Testis (tissue), 2 donors: ENCODE results near the gene TMEM80.

Experiments
- POLR2A ChIP-seq: fragments of 450-650 bp; IDR thresholded peaks from one replicate; pipeline ENCODE4 v1.6.1; 2017; ENCODE audit warnings: antibody characterized with exemption, mild to moderate bottlenecking, moderate library complexity
- TF ChIP-seq, protein P1 (sequence below), 3 experiments: fragments of 450-650 bp in 2 of 3; fragments of 200-600 bp in 1 of 3; sonication (generic) in 1 of 3; IDR thresholded peaks; one replicate each; pipeline ENCODE4 v1.5.1; 2016 to 2019; ENCODE audit warnings: antibody characterized with exemption in 3 of 3, mild to moderate bottlenecking in 2 of 3, moderate library complexity in 1 of 3

DNA sequence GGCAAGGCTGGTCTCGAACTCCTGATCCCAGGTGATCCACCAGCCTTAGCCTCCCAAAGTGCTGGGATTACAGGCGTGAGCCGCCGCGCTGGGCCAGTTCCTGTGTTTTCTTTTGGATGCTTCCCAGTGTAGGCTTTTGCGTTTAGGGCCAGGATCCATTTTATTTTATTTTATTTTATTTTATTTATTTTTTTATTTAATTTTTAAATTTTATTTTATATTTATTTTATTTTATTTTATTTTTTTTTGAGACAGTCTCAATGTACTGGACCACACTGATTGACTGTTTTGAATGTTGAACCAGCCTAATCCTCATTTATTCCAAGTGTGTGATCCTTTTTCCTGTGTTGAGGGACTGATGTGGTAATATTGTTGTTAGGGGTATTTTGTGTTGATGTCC is 18.8 kb downstream of the TMEM80 start:
- TF ChIP-seq POLR2A, result no peak
- TF ChIP-seq, protein P1, sequence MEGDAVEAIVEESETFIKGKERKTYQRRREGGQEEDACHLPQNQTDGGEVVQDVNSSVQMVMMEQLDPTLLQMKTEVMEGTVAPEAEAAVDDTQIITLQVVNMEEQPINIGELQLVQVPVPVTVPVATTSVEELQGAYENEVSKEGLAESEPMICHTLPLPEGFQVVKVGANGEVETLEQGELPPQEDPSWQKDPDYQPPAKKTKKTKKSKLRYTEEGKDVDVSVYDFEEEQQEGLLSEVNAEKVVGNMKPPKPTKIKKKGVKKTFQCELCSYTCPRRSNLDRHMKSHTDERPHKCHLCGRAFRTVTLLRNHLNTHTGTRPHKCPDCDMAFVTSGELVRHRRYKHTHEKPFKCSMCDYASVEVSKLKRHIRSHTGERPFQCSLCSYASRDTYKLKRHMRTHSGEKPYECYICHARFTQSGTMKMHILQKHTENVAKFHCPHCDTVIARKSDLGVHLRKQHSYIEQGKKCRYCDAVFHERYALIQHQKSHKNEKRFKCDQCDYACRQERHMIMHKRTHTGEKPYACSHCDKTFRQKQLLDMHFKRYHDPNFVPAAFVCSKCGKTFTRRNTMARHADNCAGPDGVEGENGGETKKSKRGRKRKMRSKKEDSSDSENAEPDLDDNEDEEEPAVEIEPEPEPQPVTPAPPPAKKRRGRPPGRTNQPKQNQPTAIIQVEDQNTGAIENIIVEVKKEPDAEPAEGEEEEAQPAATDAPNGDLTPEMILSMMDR (IDR thresholded peaks at IDR 0.05), result no peak
